CD4-positive, alpha-beta T cell (primary cell): ENCODE results near the gene AGK. TPM values are rescaled to one million over a fixed set of nuclear protein-coding genes. Genes with fewer than 3 reads are reported as not detected.

Source experiments
- ATAC-seq: fragments of 200-7000 bp; cut with Tn5 transposase; one replicate; pipeline ENCODE4 v1.10.0; 2022; ENCODE audit warnings: mild to moderate bottlenecking; ENCODE audit not compliant: poor library complexity
- CTCF ChIA-PET: fragments of 350-600 bp; sonication (Branson Sonifier 250); formaldehyde crosslinking; loops from one replicate; lab custom pipeline; 2021; ENCODE audit warnings: antibody characterized with exemption, inconsistent platforms; lab: Charles Lee
- POLR2A ChIA-PET: fragments of 350-600 bp; sonication (Branson Sonifier 250); formaldehyde crosslinking; loops from one replicate; lab custom pipeline; 2021; ENCODE audit warnings: antibody characterized with exemption, inconsistent platforms; lab: Charles Lee
- DNase-seq, 14 experiments: peaks; one replicate each; pipeline ENCODE4 v3.0.0-alpha.2; 2013 to 2020; ENCODE audit warnings: mixed read lengths in 2 of 14
- H3K27ac ChIP-seq, 2 donors: one replicate each; pipeline versions ENCODE4 v1.5.1 to v1.7.0; 2013; ENCODE audit warnings: low read length in 2 of 2, low read depth in 1 of 2, mild to moderate bottlenecking in 1 of 2
- H3K27me3 ChIP-seq, 2 experiments: 1 replicate in 1 of 2; 2 replicates in 1 of 2; pipeline versions ENCODE4 v1.6.1 to v1.7.0; 2013; ENCODE audit warnings: low read length in 2 of 2, control low read depth in 1 of 2, mild to moderate bottlenecking in 1 of 2, moderate library complexity in 1 of 2; ENCODE audit not compliant: insufficient read depth in 2 of 2, control insufficient read depth in 1 of 2
- H3K36me3 ChIP-seq: one replicate; pipeline ENCODE4 v1.6.1; 2013; ENCODE audit warnings: low read length, control low read depth; ENCODE audit not compliant: insufficient read depth
- H3K4me1 ChIP-seq: one replicate; pipeline ENCODE4 v1.6.1; 2013; ENCODE audit warnings: low read length, control low read depth; ENCODE audit not compliant: insufficient read depth
- H3K4me3 ChIP-seq: one replicate; pipeline ENCODE4 v1.5.1; 2013; ENCODE audit warnings: mild to moderate bottlenecking, low read length, moderate library complexity
- H3K9me3 ChIP-seq, 2 experiments: 1 replicate in 1 of 2; 2 replicates in 1 of 2; pipeline versions ENCODE4 v1.6.1 to v1.7.0; 2013; ENCODE audit warnings: low read length in 2 of 2, mild to moderate bottlenecking in 2 of 2, control low read depth in 1 of 2, moderate library complexity in 1 of 2; ENCODE audit not compliant: control insufficient read depth in 1 of 2, insufficient read depth in 1 of 2
- H3K27ac Mint-ChIP-seq: one replicate; pipeline ENCODE4 v1.8.0; 2020; ENCODE audit warnings: mixed read lengths
- H3K27me3 Mint-ChIP-seq: one replicate; pipeline ENCODE4 v1.8.0; 2021; ENCODE audit warnings: mixed read lengths
- H3K36me3 Mint-ChIP-seq: one replicate; pipeline ENCODE4 v1.8.0; 2021; ENCODE audit warnings: low read depth, mixed read lengths
- H3K4me1 Mint-ChIP-seq: one replicate; pipeline ENCODE4 v1.8.0; 2021; ENCODE audit warnings: low read depth, mixed read lengths
- H3K4me3 Mint-ChIP-seq: one replicate; pipeline ENCODE4 v1.8.0; 2020; ENCODE audit warnings: mild to moderate bottlenecking, mixed read lengths
- H3K9me3 Mint-ChIP-seq: one replicate; pipeline ENCODE4 v1.8.0; 2020; ENCODE audit warnings: mixed read lengths
- intact Hi-C, 2 experiments: fragments of 100-400 bp; cut with DNase I in 1 of 2; cut with micrococcal nuclease in 1 of 2; formaldehyde crosslinking; loops; one replicate each; pipeline versions ENCODE4 v1.15.1 to v1.9.0; 2023 to 2025; cut with DNase I, micrococcal nuclease
- total RNA-seq, 174 experiments: library from RNA in 2 of 174; stranded (reverse) in 2 of 174; gene quantifications; one replicate each; pipeline ENCODE4 v1.2.3 and lab custom pipeline; 2021 to 2026
- TF ChIP-seq, protein P1 (sequence below): fragments of 200-600 bp; IDR thresholded peaks from one replicate; pipeline ENCODE4 v1.8.0; 2022; ENCODE audit warnings: antibody characterized with exemption, mild to moderate bottlenecking

Gene AGK
- total RNA-seq, 2 experiments from 2014 or later: 18.9 to 20.5 TPM

DNA sequence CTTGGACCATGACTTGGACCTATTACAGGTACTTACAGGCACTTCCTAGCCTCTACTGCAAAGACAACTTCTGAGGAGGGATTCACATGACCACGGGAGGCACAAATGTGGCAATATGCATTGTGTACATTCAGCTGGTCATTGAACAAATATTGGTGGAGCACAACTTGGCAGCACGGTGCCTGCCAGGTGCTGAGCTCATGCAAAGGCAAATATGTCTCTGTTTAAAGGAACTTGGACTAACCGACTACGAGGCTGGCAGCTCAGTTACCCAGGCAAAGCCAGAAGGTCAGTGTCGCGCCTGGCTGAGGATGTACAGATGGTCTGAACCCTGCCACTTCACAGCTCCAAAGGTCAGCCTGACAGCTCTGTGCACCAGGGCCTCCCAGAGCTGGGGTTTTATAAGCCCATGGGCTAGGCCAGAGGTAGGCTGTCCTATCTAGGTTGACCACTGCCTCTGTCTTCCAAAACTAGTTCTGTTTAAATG is 144.6 kb downstream of the AGK start:
- Histone ChIP-seq H3K27me3 (no peaks in the 10 kb centered on the region), H3K36me3 (peaks cover 10% of the 10 kb centered on the region), H3K27ac (no peak overlapping the region), H3K4me1 (peaks cover 24% of the 10 kb centered on the region), H3K9me3 (no peaks in the 10 kb centered on the region), H3K4me3 (no peak overlapping the region)
- DNase-seq (no peak), ATAC-seq (no peak)
- POLR2A ChIA-PET: no interaction called here
- CTCF ChIA-PET: interaction anchor here (1.2 kb wide), 1 partner anchor 42 kb away, joined by 6 read pairs; the partner anchor contains the start of gene SSBP1
- intact Hi-C loops: no loop called here
- peaks cover 84% of the 10 kb centered on the region for H3K4me1 Mint-ChIP-seq
- peaks cover 14% of the 10 kb centered on the region for H3K36me3 Mint-ChIP-seq
- H3K27me3 Mint-ChIP-seq: no peaks in the 10 kb centered on the region
- no peak overlapping the region for H3K27ac Mint-ChIP-seq
- H3K9me3 Mint-ChIP-seq: no peaks in the 10 kb centered on the region
- TF ChIP-seq, protein P1, sequence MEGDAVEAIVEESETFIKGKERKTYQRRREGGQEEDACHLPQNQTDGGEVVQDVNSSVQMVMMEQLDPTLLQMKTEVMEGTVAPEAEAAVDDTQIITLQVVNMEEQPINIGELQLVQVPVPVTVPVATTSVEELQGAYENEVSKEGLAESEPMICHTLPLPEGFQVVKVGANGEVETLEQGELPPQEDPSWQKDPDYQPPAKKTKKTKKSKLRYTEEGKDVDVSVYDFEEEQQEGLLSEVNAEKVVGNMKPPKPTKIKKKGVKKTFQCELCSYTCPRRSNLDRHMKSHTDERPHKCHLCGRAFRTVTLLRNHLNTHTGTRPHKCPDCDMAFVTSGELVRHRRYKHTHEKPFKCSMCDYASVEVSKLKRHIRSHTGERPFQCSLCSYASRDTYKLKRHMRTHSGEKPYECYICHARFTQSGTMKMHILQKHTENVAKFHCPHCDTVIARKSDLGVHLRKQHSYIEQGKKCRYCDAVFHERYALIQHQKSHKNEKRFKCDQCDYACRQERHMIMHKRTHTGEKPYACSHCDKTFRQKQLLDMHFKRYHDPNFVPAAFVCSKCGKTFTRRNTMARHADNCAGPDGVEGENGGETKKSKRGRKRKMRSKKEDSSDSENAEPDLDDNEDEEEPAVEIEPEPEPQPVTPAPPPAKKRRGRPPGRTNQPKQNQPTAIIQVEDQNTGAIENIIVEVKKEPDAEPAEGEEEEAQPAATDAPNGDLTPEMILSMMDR: no peak
- H3K4me3 Mint-ChIP-seq: no peak overlapping the region

GRCh38 chr7:141696348-141696747 is 145.1 kb downstream of the AGK start:
- ATAC-seq (no peak), DNase-seq (no peak)
- H3K4me3 Mint-ChIP-seq: no peak overlapping the region
- no peak overlapping the region for H3K4me3 ChIP-seq
- H3K9me3 Mint-ChIP-seq: no peaks in the 10 kb centered on the region
- intact Hi-C loops: no loop called here
- no peaks in the 10 kb centered on the region for H3K27me3 Mint-ChIP-seq
- H3K36me3 Mint-ChIP-seq: peaks cover 19% of the 10 kb centered on the region
- ChIA-PET CTCF (interaction anchor here (1.2 kb wide), 1 partner anchor 42 kb away, joined by 6 read pairs; the partner anchor contains the start of gene SSBP1), POLR2A (no interaction called here)
- H3K27ac ChIP-seq: no peak overlapping the region
- peaks cover 5% of the 10 kb centered on the region for H3K36me3 ChIP-seq
- H3K27ac Mint-ChIP-seq: no peak overlapping the region
- H3K4me1 ChIP-seq: peaks cover 27% of the 10 kb centered on the region
- peaks cover 89% of the 10 kb centered on the region for H3K4me1 Mint-ChIP-seq
- TF ChIP-seq, protein P1: no peak
- no peaks in the 10 kb centered on the region for H3K27me3 ChIP-seq
- no peaks in the 10 kb centered on the region for H3K9me3 ChIP-seq

GRCh38 chr7:141697211-141697871 is 146.1 kb downstream of the AGK start:
- ChIA-PET POLR2A (no interaction called here), CTCF (interaction anchor here (1.2 kb wide), 1 partner anchor 41 kb away, joined by 6 read pairs; the partner anchor contains the start of gene SSBP1)
- Mint-ChIP-seq H3K4me3 (no peak overlapping the region), H3K4me1 (peaks cover 86% of the 10 kb centered on the region), H3K27ac (peak overlapping the region; percentile 11), H3K9me3 (no peaks in the 10 kb centered on the region), H3K36me3 (peaks cover 21% of the 10 kb centered on the region), H3K27me3 (no peaks in the 10 kb centered on the region)
- no peak overlapping the region for H3K4me3 ChIP-seq
- TF ChIP-seq, protein P1: no peak
- DNase-seq: no peak
- H3K27ac ChIP-seq: no peak overlapping the region
- H3K36me3 ChIP-seq: peaks cover 4% of the 10 kb centered on the region
- no peaks in the 10 kb centered on the region for H3K9me3 ChIP-seq
- H3K27me3 ChIP-seq: no peaks in the 10 kb centered on the region
- ATAC-seq: no peak
- peaks cover 28% of the 10 kb centered on the region for H3K4me1 ChIP-seq
- intact Hi-C loops: no loop called here
